ENCODE results near the gene SCRT2.

DNA sequence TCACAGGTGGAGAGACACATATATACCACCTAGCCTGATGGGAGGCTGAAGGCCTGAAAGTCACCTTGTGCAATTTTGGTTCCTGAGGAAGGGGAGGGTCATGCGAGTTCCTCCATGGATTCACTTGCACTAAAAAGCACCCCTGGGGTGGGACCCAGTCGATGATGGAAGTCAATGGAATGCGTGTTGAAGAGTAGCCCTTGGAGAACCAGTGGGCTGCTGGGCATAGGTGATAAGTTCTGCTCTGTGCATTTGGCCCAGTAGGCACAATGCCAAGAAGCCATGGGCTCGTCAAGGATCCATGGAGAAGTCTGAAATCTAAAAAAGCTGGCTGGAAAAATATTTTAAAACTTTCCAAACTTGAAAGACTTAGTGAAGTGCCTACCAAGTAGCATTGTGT, 18.9 kb upstream of the SCRT2 start:
- no peak for TF ChIP-seq CTCF (IDR thresholded peaks at IDR 0.05; ENCODE audit: poor library complexity, severe bottlenecking)
- TF ChIP-seq EZH2 (IDR thresholded peaks at IDR 0.05; ENCODE audit: borderline replicate concordance, insufficient read depth, low read length, poor library complexity, severe bottlenecking), result no peak
- no peak for TF ChIP-seq EP300 (conservative IDR thresholded peaks at IDR 0.05; ENCODE audit: poor library complexity, severe bottlenecking)
- TF ChIP-seq, protein P1, sequence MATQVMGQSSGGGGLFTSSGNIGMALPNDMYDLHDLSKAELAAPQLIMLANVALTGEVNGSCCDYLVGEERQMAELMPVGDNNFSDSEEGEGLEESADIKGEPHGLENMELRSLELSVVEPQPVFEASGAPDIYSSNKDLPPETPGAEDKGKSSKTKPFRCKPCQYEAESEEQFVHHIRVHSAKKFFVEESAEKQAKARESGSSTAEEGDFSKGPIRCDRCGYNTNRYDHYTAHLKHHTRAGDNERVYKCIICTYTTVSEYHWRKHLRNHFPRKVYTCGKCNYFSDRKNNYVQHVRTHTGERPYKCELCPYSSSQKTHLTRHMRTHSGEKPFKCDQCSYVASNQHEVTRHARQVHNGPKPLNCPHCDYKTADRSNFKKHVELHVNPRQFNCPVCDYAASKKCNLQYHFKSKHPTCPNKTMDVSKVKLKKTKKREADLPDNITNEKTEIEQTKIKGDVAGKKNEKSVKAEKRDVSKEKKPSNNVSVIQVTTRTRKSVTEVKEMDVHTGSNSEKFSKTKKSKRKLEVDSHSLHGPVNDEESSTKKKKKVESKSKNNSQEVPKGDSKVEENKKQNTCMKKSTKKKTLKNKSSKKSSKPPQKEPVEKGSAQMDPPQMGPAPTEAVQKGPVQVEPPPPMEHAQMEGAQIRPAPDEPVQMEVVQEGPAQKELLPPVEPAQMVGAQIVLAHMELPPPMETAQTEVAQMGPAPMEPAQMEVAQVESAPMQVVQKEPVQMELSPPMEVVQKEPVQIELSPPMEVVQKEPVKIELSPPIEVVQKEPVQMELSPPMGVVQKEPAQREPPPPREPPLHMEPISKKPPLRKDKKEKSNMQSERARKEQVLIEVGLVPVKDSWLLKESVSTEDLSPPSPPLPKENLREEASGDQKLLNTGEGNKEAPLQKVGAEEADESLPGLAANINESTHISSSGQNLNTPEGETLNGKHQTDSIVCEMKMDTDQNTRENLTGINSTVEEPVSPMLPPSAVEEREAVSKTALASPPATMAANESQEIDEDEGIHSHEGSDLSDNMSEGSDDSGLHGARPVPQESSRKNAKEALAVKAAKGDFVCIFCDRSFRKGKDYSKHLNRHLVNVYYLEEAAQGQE (IDR thresholded peaks at IDR 0.05; ENCODE audit: borderline replicate concordance), result no peak
- no peak for TF ChIP-seq RAD21 (conservative IDR thresholded peaks at IDR 0.05)
- TF ChIP-seq POLR2AphosphoS5 (IDR thresholded peaks at IDR 0.05), result no peak
- TF ChIP-seq MXI1 (conservative IDR thresholded peaks at IDR 0.05; ENCODE audit: poor library complexity, severe bottlenecking), result no peak
